ENCODE results near the gene WASF3.

The WASF3 gene

DNA sequence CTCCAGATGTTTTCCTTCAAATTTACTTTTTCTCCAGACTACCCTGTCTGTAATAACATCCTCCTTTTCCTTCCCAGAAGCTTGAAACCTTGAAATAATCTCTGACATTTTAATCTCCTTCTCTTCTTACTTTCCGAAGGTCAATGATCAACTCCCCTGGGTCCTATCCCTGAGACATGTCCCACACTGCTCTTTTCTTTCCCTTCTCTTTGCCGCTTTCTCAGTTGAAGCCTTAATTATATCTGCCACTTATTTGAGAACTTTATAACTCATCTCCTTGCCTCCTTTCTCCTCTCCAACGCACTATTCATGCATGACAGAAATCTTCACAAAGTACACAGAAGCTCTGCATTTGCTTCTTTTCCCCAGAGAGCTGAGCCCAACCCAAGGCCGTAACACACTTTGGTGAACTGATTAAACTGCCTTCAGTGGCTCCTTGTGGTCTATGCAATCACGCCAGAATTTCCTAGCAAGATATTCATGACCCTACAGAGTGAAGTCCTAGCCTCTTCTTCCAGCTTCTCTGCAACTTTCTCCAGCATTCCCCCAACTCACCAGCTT lies 9.2 kb upstream of the WASF3 start:
- DNase-seq, result no peak

DNA sequence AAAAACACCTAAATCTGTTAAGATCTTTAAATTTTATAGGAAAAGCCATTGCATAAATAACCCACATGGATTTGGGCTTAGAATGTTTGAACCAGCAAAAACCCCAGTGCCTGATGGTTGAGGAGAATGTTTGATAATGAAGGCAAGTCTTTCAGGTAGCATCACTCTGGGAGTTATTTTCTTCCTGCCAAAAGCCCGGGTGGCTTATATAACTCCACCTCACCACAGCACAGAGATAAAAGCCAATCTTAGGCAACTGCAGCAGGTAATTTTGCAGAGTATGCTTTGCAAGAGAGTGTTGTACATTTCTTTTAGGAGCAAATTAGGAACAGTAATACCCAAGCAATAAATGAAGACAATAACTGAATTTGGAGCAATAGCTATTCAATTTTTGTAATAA lies 7.8 kb upstream of the WASF3 start:
- no peak for DNase-seq

- DNase-seq, result no peak
Observed at GRCh38 chr13:26551255-26551860, 6.1 kb upstream of the WASF3 start.

DNA sequence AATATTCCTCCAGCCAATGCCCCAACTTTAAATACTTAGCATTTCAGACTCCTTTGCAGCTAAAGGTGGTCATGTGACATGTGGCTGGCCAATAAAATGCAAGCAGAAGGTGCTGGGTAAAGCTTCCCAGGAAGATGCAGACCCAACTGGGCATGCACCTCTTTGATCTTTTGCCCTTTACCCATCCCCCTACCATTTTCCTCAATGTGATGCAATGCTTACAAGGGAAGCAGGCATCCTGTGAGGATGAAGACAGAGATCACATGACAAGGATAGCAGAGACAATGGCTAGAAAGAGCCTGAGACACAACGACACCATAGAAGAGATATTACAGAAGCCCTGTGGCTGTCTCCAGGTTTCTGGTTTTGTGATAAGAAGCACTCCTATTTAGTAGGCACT lies 2.1 kb upstream of the WASF3 start:
- DNase-seq, result no peak

- no peak for DNase-seq
Observed at GRCh38 chr13:26557051-26557392, 461 bp upstream of the WASF3 start.

DNA sequence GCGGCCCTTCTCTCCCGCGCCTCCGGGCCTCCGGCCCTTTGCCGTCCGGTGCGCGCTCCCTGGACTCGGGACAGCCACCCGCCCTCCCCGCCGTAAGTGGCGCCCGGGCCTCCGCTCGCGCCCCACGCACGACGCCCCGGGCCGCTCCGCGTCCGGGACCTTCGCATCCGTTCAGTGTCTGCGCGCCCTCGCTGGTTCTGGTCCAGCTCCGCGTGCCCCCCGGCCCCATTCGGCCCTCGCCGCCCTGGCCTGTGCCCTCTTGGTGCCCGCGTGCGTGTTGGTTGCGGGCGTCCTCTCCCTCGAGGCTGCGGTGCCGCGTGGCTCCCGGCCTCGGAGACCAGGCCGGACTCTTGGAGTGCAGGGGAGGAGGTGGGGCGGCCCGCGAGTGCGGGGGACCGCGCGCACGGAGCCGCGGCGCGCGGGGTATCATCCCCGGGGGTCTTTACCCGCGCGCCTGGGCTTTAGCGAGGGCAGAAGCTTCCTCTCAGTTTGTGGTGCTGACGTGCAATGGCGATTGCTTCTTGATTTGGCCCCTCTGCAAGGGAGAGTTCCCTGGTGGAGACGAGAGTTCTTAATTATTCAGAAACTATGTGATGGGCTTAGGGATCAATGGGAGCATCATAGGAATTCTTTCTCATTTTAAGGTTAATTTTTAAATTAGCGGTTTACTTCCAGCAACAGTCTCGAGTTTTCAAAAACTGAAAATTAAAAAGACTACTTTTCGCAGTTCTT lies 757 bp downstream of the WASF3 start:
- DNase-seq, result no peak

- DNase-seq, result no peak
Observed at GRCh38 chr13:26558987-26559386, 1.5 kb downstream of the WASF3 start.

DNA sequence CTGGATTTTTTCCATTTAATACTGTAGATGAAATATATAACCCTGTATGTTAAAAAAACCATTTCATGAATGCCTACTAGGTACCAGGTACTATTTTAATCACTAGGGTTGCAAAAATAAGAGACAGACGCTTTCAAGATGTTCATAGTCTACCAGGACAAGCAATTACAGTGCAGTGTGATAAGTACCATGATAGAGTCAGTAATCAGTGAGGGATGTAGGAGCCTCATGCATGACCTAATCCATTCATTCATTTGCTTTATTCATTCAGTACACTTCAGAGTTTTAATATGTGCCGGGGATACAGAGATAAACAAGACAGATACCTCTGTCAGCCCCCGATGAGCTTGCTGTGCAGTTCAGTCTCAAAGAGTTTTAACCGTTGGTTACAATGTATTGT lies 3.0 kb downstream of the WASF3 start:
- DNase-seq, result no peak

DNA sequence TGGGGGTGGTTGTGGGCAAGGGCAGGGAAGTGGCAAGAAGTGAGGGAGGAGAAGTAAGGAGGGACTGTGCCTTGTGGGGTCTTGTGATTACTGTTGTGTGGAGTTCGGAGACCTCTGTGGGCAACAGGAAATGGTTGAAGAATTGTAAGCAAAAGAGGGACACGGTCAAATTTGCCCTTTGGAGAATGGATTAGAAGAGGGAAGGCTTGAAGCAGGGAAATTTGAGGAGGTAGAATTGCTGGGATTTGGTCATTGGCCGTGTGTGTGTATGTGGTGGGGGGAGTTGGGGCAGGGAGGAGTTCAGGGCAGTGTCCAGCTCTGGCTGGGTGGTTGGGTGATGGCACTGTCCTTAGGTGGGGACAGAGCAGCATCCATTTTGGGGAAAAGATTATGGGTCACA lies 3.6 kb downstream of the WASF3 start:
- no peak for DNase-seq

DNA sequence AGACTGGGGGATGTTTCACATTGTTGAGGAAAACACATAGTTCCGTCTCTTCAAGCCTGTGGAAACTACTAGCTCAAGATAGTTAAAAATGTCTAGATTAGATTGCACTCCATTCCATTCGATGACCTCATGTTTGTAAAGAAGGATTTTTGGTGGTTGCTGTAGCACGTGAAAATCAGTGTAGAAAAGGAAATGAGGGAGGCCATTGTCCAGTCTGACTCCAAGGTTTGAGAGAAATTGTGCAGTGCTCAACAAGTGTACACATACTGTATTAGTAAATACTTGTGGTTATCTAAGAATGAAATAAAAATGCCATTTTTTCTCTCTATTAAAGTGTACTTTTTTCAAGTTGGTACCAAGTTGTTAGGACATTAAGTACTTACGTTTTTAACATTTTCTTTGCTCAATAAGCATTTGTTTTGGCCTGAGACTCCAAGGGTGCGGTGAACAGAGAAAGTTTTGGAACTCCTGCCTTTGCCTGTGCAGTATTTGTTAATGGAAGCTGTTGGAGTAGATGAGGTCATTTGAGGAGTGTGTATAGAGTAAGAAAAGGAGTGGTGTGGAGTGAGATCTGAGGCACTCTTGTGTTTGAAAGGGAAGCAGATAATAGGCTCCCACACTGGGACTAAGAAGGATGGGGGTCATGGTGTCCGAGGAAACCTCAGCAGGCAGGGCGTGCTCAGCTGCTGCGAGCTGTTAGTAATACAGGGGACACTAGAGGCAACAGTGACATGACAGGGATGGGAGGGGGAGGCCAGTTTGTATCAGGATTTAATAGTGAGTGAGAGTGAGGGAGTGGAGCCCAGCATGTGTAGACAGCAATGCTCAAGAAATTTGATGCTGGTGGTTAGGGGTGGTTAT lies 4.4 kb downstream of the WASF3 start:
- no peak for DNase-seq

- DNase-seq, result no peak
Observed at GRCh38 chr13:26562512-26562890, 5.0 kb downstream of the WASF3 start.

- no peak for DNase-seq
Observed at GRCh38 chr13:26563713-26564112, 6.2 kb downstream of the WASF3 start.

DNA sequence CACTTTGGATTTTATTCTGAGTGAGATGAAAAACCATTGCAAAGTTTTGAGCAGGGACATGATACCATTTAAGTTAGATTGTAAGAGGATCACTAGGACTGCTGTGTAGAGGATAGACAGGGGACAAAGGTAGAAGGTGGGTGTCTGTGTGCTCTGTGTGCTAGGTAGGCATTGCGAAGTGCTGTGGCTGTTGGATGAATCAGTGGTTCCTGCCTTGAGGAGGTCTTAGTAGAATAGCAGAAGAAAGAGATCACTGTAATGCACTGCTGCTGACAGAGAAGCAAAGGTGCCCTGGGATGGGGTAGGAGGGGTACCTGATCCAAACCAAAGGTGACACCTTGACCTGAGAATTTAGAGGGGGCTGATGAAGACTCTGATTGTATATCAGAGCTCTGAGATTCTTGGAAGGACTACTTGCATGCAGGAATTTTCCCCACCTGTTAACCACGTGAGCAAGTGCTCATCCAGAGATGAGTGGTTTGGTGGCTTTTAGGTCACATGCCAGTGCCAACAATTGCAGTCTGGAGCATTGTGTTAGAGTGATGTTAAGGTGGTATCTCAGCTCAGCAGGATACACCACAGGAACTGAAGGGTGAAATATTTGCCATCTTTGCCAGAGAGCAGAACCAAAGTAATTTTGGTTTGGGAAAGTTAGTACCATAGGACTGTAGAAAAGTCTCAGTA lies 10.8 kb downstream of the WASF3 start:
- no peak for DNase-seq

- DNase-seq, result no peak
Observed at GRCh38 chr13:26571518-26571917, 14.0 kb downstream of the WASF3 start.

GRCh38 chr13:26575244-26575643 lies 17.8 kb downstream of the WASF3 start:
- DNase-seq, result no peak

- DNase-seq, result no peak
Observed at GRCh38 chr13:26579580-26579979, 22.1 kb downstream of the WASF3 start.

GRCh38 chr13:26583662-26584061 lies 26.2 kb downstream of the WASF3 start:
- no peak for DNase-seq

DNA sequence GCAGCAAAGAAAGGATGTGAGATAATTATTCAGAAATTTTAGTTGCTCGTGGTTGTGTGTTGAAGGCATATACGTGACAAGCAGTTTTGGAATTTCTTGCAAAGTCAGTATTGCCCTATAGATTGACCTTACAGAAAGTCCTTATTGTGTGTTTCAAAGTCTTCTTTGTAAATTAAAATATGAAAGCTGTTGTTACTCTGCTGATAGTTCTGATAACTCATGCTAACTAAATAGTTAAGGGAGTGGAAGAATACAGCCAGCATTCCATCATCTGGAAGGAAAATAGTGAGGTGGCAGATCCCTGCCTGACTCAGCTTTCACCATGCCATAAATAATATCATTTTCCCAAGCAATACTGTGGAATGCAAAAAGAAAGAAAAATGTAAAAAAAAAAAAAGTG lies 27.2 kb downstream of the WASF3 start:
- DNase-seq, result no peak

GRCh38 chr13:26585136-26585535 lies 27.7 kb downstream of the WASF3 start:
- no peak for DNase-seq

- DNase-seq, result no peak
Observed at GRCh38 chr13:26587251-26587650, 29.8 kb downstream of the WASF3 start.

DNA sequence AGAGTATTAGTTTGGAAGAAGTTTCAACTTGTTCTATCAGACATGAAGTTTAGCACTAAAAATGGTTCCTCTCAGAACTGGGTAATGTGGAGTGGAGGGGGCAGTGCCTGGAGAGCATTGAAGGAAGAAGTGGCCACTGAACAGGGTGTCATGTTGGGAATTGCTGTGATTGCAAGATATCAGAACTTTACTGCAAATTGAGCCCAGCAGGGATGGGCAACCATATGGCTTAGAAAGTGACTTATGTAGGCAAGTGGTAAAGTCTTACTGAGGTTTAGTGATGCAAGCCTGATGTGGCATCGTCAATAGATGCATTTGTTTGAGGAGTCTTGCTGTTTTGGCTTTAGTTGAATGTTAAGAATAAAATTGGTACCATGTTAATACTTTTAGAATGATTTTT lies 31.7 kb downstream of the WASF3 start:
- no peak for DNase-seq

- DNase-seq, result no peak
Observed at GRCh38 chr13:26589754-26590153, 32.3 kb downstream of the WASF3 start.

DNA sequence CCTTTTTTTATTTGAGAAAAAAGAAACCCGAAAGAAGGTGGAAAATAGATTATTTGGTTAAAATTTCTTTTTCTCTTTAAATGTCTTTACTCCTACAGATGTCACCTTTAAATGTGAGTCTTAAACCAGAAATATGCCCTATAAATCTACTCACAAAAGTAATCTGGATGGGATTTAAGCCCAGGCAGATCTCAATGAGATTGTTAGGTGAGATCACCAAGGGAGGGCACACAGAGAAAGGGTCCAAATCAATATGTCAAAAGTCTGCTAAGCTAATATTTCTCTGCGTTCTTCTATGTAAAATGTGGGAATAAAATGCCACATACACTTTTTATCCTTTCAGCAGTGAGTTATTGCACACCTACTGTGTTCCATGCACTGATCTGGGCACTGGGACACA lies 32.9 kb downstream of the WASF3 start:
- no peak for DNase-seq

Measured in NCI-H1417 treated with DMSO at 0.1 percent for 48 hours (cell line).